AG09319 (cell line): ENCODE measurements around the gene AMIGO3.
"Not testable (repeated sequence)": the region's sequence is repeated elsewhere in the genome, so short reads cannot be mapped to it uniquely, and the experiment has no call there.

Source experiments
- DNase-seq: peaks from one replicate; pipeline ENCODE4 v3.0.0-alpha.2; 2010; ENCODE audit warnings: low read depth; ENCODE audit errors: extremely low read depth
- TF ChIP-seq, protein P1 (sequence below): IDR thresholded peaks from 2 replicates; pipeline ENCODE4 v1.5.1; 2011; ENCODE audit warnings: low read depth, mild to moderate bottlenecking, inconsistent platforms, low read length, moderate library complexity

Gene AMIGO3

DNA sequence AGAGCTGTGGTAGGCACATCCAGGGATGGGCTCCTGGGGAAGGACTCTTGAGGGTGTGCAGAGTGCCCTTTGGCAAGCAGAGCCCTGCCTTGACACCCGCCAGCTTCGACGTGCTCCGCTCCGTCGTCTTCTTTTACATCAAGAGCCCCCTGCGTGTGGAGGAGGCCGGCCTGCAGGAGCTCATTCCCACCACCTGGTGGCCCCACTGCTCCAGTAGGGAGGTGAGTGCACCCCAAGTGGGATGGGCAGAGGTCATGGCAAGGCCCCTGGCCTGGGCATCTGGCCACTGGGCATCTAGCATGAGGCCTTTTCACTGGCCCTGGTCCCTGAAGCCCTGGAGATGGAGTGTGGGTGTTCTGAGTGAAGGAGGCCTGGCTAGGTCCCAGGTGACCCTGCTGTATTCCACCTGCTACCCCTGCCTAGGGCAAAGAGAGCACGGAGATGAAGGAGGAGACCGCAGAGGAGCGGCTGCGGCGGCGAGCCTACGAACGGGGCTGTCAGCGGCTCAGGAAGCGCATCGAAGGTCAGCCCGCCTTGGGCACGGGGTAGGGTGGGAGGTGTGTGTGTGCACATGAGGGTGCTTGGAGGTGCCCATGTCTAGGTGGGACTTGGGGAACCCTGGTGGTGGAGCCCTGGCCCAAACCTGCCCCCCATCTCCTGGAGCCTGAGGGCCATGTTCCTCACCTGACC is 18.0 kb downstream of the AMIGO3 start:
- no peak for DNase-seq

DNA sequence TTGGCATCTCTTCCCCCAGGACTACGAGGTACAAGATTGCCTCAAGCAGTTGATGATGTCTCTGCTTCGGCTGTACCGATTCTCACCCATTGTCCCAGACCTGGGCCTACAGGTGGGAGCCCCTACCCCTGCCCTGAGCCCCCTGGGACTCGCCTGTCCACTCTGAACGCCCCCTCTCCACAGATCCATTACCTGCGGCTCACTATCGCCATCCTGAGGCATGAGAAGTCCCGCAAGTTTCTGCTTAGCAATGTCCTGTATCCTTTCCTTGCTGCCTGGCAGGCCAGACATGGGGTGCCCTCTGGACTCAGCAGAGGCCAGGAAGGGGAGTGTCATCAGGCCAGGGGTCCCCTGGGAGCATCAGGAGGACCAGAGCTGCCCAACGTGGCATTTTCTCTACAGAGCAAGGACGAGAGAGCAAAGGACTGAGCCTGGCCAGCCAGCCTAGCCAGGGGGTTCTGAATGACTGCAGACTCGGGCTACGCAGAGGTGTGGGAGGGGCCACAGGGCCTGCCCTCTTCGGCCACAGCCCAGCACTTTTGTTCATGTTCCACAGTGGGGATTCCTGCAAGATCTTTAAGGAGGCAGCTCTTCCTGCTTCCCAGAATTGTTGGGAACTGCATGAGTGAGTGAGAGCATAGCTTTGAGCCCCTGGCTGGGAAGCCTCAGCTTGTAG is 18.9 kb downstream of the AMIGO3 start:
- TF ChIP-seq, protein P1, sequence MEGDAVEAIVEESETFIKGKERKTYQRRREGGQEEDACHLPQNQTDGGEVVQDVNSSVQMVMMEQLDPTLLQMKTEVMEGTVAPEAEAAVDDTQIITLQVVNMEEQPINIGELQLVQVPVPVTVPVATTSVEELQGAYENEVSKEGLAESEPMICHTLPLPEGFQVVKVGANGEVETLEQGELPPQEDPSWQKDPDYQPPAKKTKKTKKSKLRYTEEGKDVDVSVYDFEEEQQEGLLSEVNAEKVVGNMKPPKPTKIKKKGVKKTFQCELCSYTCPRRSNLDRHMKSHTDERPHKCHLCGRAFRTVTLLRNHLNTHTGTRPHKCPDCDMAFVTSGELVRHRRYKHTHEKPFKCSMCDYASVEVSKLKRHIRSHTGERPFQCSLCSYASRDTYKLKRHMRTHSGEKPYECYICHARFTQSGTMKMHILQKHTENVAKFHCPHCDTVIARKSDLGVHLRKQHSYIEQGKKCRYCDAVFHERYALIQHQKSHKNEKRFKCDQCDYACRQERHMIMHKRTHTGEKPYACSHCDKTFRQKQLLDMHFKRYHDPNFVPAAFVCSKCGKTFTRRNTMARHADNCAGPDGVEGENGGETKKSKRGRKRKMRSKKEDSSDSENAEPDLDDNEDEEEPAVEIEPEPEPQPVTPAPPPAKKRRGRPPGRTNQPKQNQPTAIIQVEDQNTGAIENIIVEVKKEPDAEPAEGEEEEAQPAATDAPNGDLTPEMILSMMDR: no peak; the same call in 1 of the 2 replicates
- no peak for DNase-seq

More for the DNA sequence above, 18.0 kb downstream of the AMIGO3 start:
- TF ChIP-seq, protein P1: peak; percentile 51

DNA sequence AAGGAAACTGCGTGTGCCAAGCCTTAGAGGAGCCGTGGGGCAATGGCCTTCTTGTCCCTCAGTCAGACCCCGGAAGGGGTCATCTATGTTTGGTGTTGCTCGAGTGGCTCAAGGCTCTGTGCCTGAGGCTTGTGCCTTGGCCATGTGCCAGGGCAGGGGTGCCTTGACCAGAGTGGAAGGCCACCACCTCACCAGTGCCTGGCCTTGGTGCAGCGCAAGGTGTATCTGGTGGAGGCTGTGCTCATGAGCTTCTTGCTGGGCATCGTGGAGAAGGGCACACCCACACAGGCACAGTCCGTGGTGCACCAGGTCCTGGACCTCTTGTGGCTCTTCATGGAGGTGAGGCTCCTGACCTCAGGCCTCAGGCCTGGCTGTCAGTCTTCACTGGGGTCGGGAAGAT is 19.5 kb downstream of the AMIGO3 start:
- TF ChIP-seq, protein P1: no peak
- DNase-seq: no peak

DNA sequence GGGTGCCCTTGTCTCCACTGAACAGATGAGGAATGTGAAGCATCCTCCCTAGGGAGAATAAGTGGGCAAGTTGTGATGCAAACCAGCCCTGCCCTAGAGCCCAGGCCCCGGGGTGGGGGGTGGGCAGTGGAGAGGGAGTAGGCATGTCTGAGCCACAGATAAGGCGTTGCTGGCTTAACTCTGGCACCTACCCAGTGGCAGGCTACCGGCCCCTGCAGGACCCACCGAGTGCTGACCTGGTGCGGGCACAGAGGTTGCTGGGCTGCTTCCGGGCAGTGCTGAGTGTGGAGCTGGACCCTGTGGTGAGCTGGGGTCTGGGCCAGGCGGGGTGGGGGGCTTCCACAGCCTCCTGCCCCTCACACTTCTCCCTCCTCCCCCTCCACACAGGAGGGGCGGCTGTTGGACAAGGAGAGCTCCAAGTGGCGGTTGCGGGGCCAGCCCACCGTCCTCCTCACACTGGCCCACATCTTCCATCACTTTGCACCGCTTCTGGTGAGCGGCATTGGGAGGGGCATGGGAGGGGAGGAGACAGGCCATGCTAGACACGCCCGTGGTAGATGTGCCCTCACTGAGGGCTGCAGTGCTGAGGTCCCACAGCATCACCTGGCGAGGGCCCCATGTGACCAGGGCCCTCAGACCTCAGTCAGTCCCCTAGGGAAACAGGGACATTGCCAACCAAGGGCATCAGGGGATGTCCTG is 20.1 kb downstream of the AMIGO3 start:
- DNase-seq: no peak

DNA sequence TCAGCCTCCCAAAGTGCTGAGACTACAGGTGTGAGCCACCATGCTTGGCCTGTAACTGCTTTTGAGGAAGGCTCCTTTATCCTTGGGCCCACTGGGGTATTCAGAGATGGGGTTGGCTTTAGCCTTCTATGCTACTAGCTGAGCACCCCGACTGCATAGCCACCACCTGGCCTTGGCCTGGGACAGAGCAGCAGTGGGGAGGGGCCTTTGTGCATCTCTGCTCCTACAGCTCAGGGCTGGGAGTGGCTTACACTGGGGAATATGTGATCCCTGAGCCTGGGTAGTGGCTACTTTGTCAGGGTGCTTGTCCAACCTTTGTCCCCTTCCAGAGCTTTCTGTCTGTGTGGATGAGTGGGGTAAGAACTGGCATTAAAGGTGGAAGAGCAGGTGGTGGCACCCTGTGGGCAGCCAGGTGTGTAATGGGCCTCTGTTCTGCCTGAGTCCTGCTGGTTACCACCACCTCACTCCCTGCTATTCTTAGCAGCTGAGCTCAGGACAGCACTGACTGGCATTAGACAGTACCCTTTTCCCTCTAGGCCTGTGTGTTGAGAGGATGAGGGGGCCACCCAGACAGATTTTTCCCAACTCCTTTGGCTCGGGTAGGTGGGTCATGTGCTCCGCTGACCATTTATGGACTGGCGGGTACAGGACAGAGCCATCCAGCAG is 24.0 kb downstream of the AMIGO3 start:
- not testable (repeated sequence) for DNase-seq

More for the DNA sequence above, 20.1 kb downstream of the AMIGO3 start:
- TF ChIP-seq, protein P1: no peak

DNA sequence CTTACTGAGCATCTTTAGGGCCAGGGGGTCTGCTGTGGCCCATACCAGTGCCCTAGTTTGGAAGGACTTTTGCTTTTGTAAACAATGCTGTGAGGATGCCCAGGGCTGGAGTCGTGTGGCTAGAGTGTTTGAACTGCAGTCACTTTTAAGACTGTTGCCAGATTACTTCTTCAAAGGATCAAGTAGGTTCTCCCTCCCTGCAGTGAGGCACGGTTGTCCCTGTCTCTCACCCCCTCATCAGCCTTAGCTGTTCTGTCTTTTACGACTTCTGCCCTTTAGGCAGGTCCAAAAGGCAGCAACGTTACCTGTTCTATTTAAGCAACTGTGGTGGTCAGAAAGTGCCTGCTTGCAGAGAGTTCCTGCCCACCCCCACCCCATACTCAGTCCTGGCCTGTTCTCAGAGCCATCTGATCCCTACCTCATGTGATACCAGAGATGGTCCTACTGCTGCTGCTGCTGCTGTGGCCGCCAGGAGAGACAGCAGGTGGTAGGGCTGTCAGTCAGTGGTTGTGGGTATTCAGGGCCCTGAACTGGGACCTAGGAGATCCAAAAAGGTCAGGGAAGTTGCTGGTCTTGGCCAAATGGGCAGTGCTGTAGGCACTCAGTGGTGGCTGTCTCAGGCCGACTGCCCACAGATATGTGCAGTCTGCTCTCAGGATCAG is 24.9 kb downstream of the AMIGO3 start:
- not testable (repeated sequence) for DNase-seq

DNA sequence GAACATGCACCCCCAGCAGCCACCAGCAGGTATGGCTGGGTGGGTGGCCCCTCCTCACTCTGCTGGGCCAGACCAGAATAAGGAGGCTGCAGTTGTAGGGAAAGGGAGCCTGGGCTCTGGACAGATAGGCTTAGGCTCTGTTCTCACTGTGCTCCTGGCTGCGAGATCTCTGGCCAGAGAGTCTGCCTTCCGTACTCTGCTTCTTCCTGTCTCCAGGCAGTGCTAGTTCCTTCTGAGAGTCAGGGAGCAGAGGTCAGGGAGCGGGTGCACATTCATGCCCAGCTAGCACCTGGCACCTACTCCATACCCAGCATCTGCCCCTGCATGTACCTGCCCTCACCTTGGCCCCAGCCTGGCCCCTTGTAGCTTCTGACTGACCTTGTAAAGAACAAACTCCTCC is 28.0 kb downstream of the AMIGO3 start:
- DNase-seq: not testable (repeated sequence)

DNA sequence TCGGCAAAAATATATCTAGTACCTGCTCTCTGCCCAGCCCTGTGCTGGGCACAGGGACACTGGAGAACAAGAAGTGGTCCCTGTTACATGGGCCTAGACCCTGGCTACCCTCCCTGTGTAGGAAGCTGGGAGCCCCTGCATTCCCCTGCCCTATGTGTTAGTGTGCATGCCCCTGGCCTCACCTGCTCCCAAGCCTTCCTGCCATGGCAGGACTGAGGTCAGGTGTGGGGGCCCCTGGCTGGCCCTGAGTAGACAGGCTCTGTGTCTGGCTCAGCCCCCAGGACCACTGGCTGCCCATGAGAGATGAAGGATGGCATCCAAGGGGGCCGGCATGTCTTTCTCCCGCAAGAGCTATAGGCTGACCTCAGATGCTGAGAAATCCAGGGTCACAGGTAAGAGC is 28.6 kb downstream of the AMIGO3 start:
- DNase-seq: not testable (repeated sequence)

DNA sequence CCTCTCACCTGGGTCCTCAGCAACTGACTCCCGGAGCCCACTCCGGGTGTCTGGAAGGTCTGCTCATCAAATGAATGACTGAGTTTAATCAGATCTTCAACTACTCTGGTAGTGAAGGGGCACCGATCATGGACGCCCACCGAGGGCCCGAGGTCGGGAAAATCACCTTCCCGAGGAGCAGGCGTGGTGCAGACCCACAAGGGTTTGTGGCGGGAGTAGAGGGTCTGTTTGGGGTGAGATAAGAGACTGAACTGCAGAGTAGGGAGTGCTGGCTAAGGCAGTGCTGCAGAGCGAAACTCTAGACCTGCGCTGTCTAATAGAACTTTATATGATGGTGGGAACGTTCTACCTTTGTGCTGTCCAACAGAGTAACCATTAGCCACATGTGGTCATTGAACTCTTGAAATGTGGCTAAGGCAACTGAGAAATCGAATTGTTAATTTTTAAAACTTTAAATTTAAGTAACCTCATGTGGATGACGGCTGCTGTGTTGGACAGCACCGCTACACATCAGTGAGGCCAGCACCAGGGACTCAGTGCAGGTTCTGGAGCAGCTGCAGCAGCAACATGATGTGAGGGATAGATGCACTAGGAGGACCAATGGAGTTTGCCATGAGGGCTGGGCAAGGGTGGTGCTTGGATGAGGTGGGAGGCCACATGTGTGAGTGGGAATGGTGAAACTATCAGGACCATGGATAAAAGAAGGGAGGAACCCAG is 29.4 kb downstream of the AMIGO3 start:
- not testable (repeated sequence) for DNase-seq
